NOMO-1 (cell line): ENCODE data around the gene ACOT7.

ENCODE experiments used
- DNase-seq, 2 experiments: peaks; one replicate each; lab custom pipeline; 2025; ENCODE audit not compliant: unreplicated experiment in 2 of 2; lab: John Stamatoyannopoulos, UW

Gene ACOT7

GRCh38 chr1:6348511-6349191, 44.9 kb downstream of the ACOT7 start:
- DNase-seq, result no peak

- peak in 1 of 2 experiments; percentile 15 for DNase-seq
These were observed 45.7 kb downstream of the ACOT7 start for GRCh38 chr1:6347641-6348487.

DNA sequence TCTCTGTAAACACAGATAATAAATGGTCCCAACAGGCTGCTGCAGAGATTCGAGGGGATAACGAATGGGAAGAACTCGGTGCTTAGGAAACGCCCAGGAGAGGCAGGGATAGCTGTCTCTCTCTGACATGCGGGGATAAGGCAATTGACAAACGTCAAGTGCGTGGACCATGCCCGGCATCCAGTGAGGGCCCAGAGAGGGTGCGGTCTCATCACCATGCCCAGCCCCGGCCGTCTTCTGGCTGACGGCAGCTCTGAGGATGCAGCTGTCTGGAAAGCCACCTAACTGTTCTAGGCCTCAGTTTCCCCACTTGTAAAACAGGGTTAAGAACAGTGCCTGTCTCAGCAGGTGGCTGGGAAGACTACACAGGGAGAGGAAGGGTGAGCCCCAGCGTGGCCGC, 48.1 kb downstream of the ACOT7 start:
- no peak for DNase-seq

- no peak for DNase-seq
These were observed 48.6 kb downstream of the ACOT7 start for GRCh38 chr1:6345009-6345408.

- peak; percentile 29 to 32 for DNase-seq
These were observed 49.8 kb downstream of the ACOT7 start for GRCh38 chr1:6343506-6344405.

DNA sequence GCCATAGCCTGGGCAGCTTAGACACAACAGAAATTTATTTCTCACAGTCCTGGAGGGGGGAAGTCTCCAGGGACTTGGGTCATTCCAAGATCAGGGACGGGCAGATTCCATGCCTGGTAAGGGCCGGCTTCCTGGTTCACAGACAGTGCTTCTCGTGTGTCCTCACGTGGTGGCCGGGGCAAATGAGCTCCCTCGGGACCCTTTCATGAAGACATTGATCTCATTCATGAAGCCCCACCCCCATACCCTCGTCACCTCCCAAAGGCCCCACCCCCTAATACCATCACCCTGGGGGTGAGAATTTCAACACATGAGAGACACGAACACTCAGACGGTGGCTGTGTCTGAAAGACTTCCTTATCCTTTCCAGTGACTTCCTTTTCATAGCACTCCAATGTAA, 51.5 kb downstream of the ACOT7 start:
- no peak for DNase-seq

- no peak for DNase-seq
These were observed 54.9 kb downstream of the ACOT7 start for GRCh38 chr1:6338695-6339094.

DNA sequence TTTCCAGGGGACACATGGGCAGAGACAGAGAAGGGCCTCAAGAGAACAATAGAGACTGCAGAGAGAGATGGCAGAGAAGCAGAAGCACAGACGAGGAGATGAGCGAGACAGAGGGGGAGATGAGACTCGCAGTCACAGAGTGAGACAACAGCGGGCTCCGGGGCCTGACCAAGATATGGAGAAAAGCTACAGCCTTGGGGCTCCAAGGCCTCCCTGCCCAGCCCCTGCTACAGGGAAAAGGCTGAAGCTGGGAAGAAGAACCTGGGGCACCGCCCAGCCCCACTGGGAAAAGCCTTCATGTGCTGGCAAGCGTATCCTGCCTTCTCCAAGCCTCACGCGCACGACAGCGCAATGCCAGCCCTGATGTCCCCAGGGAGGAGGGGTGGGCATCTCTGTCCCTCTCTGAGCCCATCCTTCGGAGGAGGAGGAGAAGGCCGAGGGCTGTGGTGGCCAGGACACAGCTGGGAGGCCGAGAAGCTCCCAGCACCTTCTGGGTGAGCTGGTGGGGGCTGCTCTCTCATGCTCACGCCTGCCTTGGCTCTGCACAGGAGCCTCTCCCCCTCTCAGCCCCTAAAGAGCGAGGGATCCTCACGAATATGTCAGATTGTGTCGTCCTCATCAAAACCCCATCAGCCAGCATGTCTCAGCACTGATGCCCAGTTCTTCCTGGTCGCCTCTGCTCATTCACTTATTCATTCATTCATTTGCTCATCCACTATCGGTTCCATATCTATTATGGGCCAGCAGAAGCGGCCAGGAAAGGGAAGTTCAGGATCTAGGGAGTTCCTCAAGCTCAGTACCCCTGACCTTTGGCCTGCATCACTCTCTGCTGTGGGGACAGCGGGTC, 56.6 kb downstream of the ACOT7 start:
- DNase-seq, result no peak

- DNase-seq, result no peak
These were observed 59.1 kb downstream of the ACOT7 start for GRCh38 chr1:6334261-6334993.

GRCh38 chr1:6332821-6333220, 60.7 kb downstream of the ACOT7 start:
- no peak for DNase-seq

DNA sequence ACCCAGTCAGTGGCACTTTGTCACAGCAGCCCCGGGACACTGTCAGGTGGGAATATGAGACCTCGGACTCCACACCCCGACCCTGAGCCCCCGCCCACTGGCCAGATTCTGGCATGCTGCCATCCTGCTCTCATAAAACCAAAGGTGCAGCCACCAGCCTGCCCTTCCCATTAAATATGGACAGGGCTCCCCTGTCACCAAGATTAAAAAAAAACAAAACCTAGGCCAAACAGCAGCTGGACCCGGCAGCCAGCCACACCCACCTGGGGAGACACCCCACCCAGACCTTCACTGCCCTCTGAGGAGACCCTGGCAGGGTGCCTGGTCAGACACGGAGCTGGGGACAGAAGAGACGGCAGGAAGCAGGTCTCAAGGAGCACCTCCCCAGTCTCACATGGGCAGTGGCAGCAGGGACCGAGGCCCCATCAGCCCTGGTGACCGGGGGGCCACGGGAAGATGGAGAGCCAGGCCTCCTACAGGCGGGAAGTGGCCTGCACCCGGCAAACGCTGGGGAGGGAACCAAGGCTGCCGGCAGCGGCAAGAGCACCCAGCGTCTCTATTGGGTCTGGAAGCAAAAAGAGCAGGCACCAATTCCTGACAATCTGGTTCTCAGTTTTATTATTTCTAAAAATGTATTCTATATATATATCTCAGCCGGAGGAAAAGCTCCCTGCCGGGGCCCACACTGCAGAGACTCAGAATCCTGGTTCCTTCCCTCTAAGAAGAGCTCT, 61.9 kb downstream of the ACOT7 start:
- DNase-seq, result no peak

GRCh38 chr1:6330410-6330911, 63.1 kb downstream of the ACOT7 start:
- DNase-seq, result no peak

GRCh38 chr1:6329851-6330250, 63.7 kb downstream of the ACOT7 start:
- no peak for DNase-seq

DNA sequence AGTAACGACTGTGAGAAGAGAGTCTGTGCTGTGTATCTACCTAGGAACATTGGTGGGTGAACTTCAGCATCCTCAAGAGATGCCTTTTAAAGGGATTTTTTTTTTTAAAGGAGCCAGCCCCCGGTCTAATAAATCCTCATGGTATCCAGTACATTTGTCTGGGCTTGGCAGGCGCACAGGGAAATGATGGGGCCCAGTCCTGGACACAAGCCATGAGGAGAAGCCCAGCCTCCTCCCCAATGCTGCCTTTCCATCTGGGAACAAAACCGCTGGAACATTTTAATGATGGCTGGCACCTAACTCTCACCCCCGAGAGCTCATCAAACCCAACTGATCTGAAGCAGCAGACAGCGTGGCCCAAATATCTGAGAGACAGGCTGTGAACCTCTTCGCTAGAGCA, 64.2 kb downstream of the ACOT7 start:
- DNase-seq, result no peak

DNA sequence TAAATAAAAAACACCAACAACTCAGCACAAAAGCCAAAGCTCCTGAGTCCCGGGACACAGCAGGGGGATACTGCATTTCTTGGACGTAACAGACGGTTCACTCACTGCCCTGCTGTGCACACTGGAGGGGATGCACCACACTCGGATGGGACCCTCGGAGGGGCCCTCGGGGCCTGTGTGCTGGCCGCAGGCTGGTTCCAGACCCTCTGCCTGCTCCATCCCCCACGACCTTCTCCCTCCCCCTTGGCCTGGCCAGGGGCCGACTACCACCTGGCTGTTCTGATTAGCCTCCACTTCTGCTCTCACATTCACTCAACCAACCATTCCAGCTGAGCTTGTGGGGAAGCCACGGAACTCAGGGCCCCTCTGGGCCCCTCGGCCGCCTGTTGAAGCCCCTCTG, 64.9 kb downstream of the ACOT7 start:
- no peak for DNase-seq

DNA sequence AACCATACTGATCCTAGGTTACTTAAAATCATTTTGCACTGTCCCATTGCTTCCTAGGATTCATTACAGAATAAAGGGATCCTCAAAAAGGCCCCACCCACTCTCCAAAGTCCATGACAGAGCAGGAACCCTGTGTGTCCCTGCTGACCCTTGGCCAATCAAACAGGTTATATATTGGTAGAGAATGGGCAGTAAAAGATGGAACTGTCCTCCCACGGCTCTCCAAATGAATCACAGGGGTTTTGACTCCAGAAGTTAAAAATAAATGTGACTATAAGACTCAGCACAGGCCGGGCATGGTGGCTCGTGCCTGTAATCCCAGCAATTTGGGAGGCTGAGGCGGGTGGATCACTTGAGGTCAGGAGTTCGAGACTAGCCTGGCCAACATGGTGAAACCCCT, 65.5 kb downstream of the ACOT7 start:
- no peak for DNase-seq

GRCh38 chr1:6325482-6325881, 68.1 kb downstream of the ACOT7 start:
- no peak for DNase-seq

- no peak for DNase-seq
These were observed 71.4 kb downstream of the ACOT7 start for GRCh38 chr1:6322161-6322560.

DNA sequence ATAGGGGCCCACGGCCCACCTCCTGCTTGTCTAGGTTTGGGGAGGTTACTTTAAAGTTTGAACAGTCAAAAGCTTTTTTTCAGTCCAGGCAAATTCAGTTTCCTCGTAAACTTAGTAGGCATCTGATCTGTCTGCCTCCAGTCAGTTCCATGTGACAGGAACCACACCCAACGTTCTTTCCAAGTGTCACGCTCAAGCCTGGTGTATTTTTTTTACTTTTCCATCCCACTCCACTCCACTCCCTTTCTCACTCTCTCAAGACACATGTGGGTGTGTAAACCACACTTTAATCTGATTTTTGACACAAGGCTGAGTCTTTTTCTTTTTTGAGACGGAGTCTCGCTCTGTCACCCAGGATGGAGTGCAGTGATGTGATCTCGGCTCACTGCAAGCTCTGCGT, 72.4 kb downstream of the ACOT7 start:
- no peak for DNase-seq
